NT2/D1 (cell line): ENCODE results near the gene PIEZO1.

Experiments used
- DNase-seq: peaks from one replicate; pipeline ENCODE4 v3.0.0-alpha.2; 2011; ENCODE audit warnings: low read depth, low spot score
- H3K27me3 ChIP-seq: 2 replicates; pipeline ENCODE4 v1.6.0; 2011; ENCODE audit warnings: mild to moderate bottlenecking; ENCODE audit not compliant: insufficient read length, insufficient read depth
- H3K36me3 ChIP-seq: 2 replicates; pipeline ENCODE4 v1.6.1; 2011; ENCODE audit warnings: mild to moderate bottlenecking, low read length, mixed read lengths; ENCODE audit not compliant: insufficient read depth, insufficient read length
- H3K4me1 ChIP-seq: 2 replicates; pipeline ENCODE4 v1.5.1; 2011; ENCODE audit not compliant: insufficient read depth, insufficient read length
- H3K4me3 ChIP-seq: 2 replicates; pipeline ENCODE4 v1.5.1; 2011; ENCODE audit warnings: low read depth; ENCODE audit not compliant: insufficient read length
- H3K9ac ChIP-seq: 2 replicates; pipeline ENCODE4 v1.6.0; 2011; ENCODE audit warnings: low read depth; ENCODE audit not compliant: insufficient read length
- H3K9me3 ChIP-seq: 2 replicates; pipeline ENCODE4 v1.5.1; 2011; ENCODE audit warnings: mild to moderate bottlenecking, low read length; ENCODE audit not compliant: insufficient read depth
- SUZ12 ChIP-seq: IDR thresholded peaks from 2 replicates; pipeline ENCODE4 v1.6.1; 2011; ENCODE audit not compliant: insufficient read length, insufficient read depth; ENCODE audit errors: extremely low read depth
- YY1 ChIP-seq: IDR thresholded peaks from 2 replicates; pipeline ENCODE4 v1.6.1; 2011; ENCODE audit not compliant: insufficient read length, insufficient read depth
- ZNF274 ChIP-seq: IDR thresholded peaks from 2 replicates; pipeline ENCODE4 v1.6.1; 2011; ENCODE audit warnings: mild to moderate bottlenecking, low read depth, low read length

Gene PIEZO1

DNA sequence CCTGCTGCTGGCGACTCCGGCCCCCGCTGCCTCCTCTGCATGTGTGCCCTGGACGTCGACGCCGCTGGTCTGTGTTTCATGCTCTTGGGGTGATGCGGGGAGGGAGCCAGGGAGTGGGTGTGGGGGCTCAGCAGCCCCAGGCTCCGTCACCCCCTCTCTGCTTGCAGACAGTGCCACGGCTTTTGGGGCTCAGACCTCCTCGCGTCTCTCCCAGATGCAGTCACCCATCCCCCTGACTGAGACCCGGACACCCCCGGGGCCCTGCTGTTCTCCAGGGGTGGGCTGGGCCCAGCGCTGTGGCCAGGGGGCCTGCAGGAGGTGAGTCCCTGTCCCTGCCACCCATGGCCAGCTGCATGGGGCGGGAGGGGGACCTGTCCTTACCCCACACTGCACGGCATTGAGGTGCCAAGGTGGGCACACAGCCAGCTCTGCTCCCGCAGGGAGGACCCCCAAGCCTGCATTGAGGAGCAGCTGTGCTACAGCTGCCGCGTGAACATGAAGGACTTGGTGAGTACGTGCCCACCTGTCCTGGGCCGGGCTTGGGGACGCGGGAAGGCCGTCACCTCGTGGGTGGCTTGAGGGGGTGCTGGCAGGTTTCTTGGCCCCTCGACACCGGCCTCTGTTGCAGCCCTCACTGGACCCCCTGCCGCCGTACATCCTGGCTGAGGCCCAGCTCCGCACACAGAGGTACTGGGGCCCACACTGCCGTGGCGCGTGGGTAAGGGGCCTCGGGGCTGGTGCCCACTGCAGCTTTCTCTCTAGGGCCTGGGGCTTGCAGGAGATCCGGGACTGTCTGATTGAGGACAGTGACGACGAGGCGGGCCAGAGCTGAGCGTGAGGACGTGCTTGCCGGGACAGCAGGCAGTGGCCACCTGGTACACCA is 70.4 kb downstream of the PIEZO1 start:
- TF ChIP-seq YY1 = no peak
- TF ChIP-seq ZNF274 = no peak
- TF ChIP-seq SUZ12 = no peak
- Histone ChIP-seq H3K27me3 (no peaks in the 10 kb centered on the region), H3K36me3 (peaks cover 92% of the 10 kb centered on the region), H3K4me1 (no peaks in the 10 kb centered on the region), H3K9me3 (no peaks in the 10 kb centered on the region), H3K9ac (no peak overlapping the region), H3K4me3 (no peak overlapping the region)
- DNase-seq = no peak

DNA sequence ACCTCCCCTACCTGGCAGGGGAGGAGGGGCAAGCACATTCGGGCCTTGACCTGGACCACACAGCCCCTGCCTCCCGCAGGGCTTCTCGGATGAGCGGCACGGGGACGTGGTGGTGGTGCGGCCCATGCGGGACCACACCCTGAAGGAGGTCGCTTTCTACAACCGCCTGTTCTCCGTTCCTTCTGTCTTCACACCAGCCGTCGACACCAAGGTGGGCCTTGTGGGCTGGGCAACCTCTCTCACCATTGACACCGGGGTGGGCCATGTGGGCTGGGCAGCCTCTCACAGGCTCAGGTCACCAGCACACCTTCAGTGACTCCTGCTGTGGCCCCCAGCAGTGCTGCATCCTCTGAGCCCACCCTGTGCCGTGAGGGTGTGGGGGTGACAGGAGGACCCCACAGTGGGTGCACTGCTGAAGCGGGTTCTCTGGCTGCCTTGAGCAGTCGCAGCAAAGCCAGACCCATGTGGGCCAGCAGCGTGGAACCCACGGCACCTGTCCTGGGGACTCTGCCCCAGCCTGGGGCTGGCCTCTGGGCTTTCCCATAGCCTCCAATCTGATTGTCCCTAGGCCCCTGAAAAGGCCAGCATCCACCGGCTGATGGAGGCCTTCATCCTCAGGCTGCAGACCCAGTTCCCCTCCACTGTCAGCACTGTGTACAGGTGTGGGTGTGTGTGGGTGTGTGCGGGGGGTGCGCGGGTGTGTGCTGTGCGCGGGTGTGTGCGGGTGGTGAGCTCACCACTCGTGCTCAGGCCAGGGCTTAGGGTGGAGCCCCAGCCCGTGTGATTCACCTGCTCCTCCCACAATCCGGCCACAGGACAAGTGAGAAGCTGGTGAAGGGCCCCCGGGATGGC is 71.2 kb downstream of the PIEZO1 start:
- H3K4me1 ChIP-seq = no peaks in the 10 kb centered on the region
- peaks cover 92% of the 10 kb centered on the region for H3K36me3 ChIP-seq
- no peaks in the 10 kb centered on the region for H3K27me3 ChIP-seq
- TF ChIP-seq YY1 (no peak), ZNF274 (no peak), SUZ12 (no peak)
- no peak for DNase-seq
- H3K9ac ChIP-seq = no peak overlapping the region
- no peak overlapping the region for H3K4me3 ChIP-seq
- no peaks in the 10 kb centered on the region for H3K9me3 ChIP-seq

DNA sequence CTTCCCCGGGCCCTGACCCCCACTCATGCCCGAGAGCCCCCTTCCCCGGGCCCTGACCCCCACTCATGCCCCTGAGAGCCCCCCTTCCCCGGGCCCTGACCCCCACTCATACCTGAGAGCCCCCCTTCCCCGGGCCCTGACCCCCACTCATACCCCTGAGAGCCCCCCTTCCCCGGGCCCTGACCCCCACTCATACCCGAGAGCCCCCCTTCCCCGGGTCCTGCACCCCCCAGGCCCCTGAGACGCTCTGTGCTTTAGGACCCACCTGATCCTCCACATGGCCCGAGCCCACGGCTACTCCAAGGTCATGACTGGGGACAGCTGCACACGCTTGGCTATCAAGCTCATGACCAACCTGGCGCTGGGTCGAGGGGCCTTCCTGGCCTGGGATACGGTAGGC is 72.0 kb downstream of the PIEZO1 start:
- no peaks in the 10 kb centered on the region for H3K27me3 ChIP-seq
- no peak overlapping the region for H3K9ac ChIP-seq
- H3K36me3 ChIP-seq = peaks cover 92% of the 10 kb centered on the region
- H3K4me3 ChIP-seq = no peak overlapping the region
- H3K4me1 ChIP-seq = no peaks in the 10 kb centered on the region
- H3K9me3 ChIP-seq = no peaks in the 10 kb centered on the region
- TF ChIP-seq SUZ12 (no peak), YY1 (no peak), ZNF274 (no peak)
- DNase-seq = no peak

DNA sequence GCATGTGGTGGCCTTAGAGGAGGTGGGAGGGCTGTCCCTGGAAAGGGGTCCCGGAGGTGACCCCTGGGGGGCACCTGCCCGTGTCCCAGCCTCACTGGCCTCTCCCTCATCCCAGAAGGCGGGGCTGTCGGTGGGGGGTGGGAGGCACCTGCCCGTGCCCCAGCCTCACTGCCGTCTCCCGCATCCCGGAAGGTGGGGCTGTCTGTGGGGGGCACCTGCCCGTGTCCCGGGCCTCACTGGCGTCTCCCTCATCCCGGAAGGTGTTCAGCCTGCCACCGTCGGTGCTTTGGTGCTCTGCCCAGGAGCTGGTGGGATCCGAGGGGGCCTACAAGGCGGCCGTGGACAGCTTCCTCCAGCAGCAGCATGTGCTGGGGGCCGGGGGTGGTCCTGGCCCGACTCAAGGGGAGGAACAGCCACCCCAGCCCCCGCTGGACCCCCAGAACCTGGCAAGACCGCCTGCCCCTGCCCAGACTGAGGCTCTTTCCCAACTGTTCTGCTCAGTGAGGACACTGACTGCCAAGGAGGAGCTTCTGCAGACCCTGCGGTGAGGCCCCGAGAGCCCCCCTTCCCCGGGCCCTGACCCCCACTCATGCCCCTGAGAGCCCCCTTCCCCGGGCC is 72.5 kb downstream of the PIEZO1 start:
- Histone ChIP-seq H3K4me3 (no peak overlapping the region), H3K4me1 (no peaks in the 10 kb centered on the region), H3K27me3 (no peaks in the 10 kb centered on the region), H3K9me3 (no peaks in the 10 kb centered on the region), H3K36me3 (peaks cover 88% of the 10 kb centered on the region), H3K9ac (no peak overlapping the region)
- no peak for DNase-seq
- TF ChIP-seq SUZ12 (no peak), ZNF274 (no peak), YY1 (no peak)

DNA sequence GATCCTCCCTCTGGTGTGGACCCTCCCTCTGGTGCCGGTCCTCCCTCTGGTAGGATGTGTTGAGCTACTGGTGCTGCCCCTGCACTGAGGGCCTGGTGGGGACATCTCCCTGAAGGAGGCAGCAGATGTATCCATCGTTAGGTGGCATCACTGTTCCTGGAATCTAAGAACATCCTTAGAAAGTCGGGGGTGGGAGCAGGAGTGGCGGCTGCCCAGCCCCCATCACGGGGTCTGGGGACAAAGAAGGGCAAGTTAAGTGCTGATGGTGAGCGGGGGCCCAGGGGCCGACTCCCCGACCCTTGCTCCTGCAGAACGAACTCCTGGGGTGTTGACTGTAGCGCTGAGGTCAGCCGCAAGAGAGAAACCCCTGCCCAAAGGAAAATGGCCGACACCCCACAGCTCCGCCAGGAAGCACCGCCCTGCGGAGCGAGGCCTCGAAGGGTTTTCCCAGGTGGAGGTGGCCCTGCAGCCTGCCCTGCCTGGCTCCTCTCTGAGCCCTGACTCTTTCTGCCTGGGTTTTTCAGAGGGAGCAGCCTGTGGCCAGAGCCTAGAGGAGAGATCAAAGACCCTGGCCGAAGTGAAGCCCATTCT is 73.2 kb downstream of the PIEZO1 start:
- no peak for TF ChIP-seq YY1
- no peak for TF ChIP-seq SUZ12
- TF ChIP-seq ZNF274 = no peak
- no peak for DNase-seq
- no peak overlapping the region for H3K9ac ChIP-seq
- no peaks in the 10 kb centered on the region for H3K9me3 ChIP-seq
- no peaks in the 10 kb centered on the region for H3K4me1 ChIP-seq
- H3K36me3 ChIP-seq = peaks cover 82% of the 10 kb centered on the region
- no peaks in the 10 kb centered on the region for H3K27me3 ChIP-seq
- no peak overlapping the region for H3K4me3 ChIP-seq

DNA sequence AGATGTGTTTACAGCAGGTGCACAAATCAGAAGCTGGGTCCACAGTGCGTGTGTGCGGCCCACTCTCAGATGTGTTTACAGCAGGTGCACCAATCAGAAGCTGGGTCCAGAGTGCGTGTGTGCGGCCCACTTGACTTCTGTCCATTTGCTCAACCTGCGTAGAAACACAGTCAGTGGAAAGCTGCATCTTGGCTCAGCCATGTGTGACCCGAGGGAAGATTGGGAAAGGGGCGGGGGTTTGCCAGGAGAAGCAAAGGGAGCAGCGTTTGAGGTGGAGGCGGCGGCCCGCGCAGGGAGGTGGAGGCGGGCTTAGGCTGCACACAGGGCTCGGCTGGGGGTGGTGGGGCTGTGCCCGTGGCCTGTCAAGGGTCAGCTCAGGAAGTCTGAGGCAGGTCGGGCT is 74.5 kb downstream of the PIEZO1 start:
- Histone ChIP-seq H3K4me1 (no peaks in the 10 kb centered on the region), H3K4me3 (no peak overlapping the region), H3K36me3 (peaks cover 69% of the 10 kb centered on the region), H3K27me3 (peaks cover 3% of the 10 kb centered on the region), H3K9ac (no peak overlapping the region), H3K9me3 (no peaks in the 10 kb centered on the region)
- no peak for TF ChIP-seq YY1
- no peak for TF ChIP-seq SUZ12
- TF ChIP-seq ZNF274 = no peak
- DNase-seq = no peak
